Measurements from ENCODE around the gene PRKG1.
A peak's percentile ranks its signal among the peaks of the same experiment; 100 is the strongest.
"Not testable (repeated sequence)": the region's sequence is repeated elsewhere in the genome, so short reads cannot be mapped to it uniquely, and the experiment has no call there.

Gene PRKG1

GRCh38 chr10:51510231-51510630, 435.9 kb downstream of the PRKG1 start:
- no peak for DNase-seq (ENCODE audit: low read depth)

- DNase-seq (ENCODE audit: low read depth): no peak
Observed at GRCh38 chr10:51521605-51522004, 447.3 kb downstream of the PRKG1 start.

GRCh38 chr10:51522858-51523257, 448.6 kb downstream of the PRKG1 start:
- no peak for DNase-seq (ENCODE audit: low read depth)

- DNase-seq (ENCODE audit: low read depth): no peak
Observed at GRCh38 chr10:51523440-51523839, 449.2 kb downstream of the PRKG1 start.

GRCh38 chr10:51524041-51524440, 449.8 kb downstream of the PRKG1 start:
- peak; percentile 27 for DNase-seq (ENCODE audit: low read depth)

GRCh38 chr10:51527522-51528219, 453.4 kb downstream of the PRKG1 start:
- DNase-seq (ENCODE audit: low read depth): no peak

- DNase-seq (ENCODE audit: low read depth): no peak
Observed at GRCh38 chr10:51528527-51528926, 454.2 kb downstream of the PRKG1 start.

- DNase-seq (ENCODE audit: low read depth): no peak
Observed at GRCh38 chr10:51530541-51530940, 456.3 kb downstream of the PRKG1 start.

GRCh38 chr10:51532044-51532443, 457.8 kb downstream of the PRKG1 start:
- DNase-seq (ENCODE audit: low read depth): no peak

- no peak for DNase-seq (ENCODE audit: low read depth)
Observed at GRCh38 chr10:51542853-51543252, 468.6 kb downstream of the PRKG1 start.

GRCh38 chr10:51544933-51545332, 470.6 kb downstream of the PRKG1 start:
- no peak for DNase-seq (ENCODE audit: low read depth)

- no peak for DNase-seq (ENCODE audit: low read depth)
Observed at GRCh38 chr10:51547941-51548340, 473.7 kb downstream of the PRKG1 start.

- DNase-seq (ENCODE audit: low read depth): no peak
Observed at GRCh38 chr10:51552879-51553278, 478.6 kb downstream of the PRKG1 start.

- no peak for DNase-seq (ENCODE audit: low read depth)
Observed at GRCh38 chr10:51564896-51565510, 490.7 kb downstream of the PRKG1 start.

GRCh38 chr10:51567271-51567670, 493.0 kb downstream of the PRKG1 start:
- DNase-seq (ENCODE audit: low read depth): no peak

GRCh38 chr10:51569467-51569866, 495.2 kb downstream of the PRKG1 start:
- DNase-seq (ENCODE audit: low read depth): no peak

GRCh38 chr10:51574248-51575048, 500.2 kb downstream of the PRKG1 start:
- DNase-seq (ENCODE audit: low read depth): no peak

GRCh38 chr10:51581196-51581595, 506.9 kb downstream of the PRKG1 start:
- not testable (repeated sequence) for DNase-seq (ENCODE audit: low read depth)

- DNase-seq (ENCODE audit: low read depth): no peak
Observed at GRCh38 chr10:51583976-51584375, 509.7 kb downstream of the PRKG1 start.

GRCh38 chr10:51585742-51586141, 511.5 kb downstream of the PRKG1 start:
- DNase-seq (ENCODE audit: low read depth): no peak

- no peak for DNase-seq (ENCODE audit: low read depth)
Observed at GRCh38 chr10:51588984-51589383, 514.7 kb downstream of the PRKG1 start.

- no peak for DNase-seq (ENCODE audit: low read depth)
Observed at GRCh38 chr10:51590818-51591217, 516.5 kb downstream of the PRKG1 start.

- DNase-seq (ENCODE audit: low read depth): no peak
Observed at GRCh38 chr10:51596695-51597094, 522.4 kb downstream of the PRKG1 start.
